HG03103 (cell line): ENCODE measurements around the gene MGAT5B.
"Not testable (repeated sequence)": the region's sequence is repeated elsewhere in the genome, so short reads cannot be mapped to it uniquely, and the experiment has no call there.

Experiments
- ATAC-seq: cut with Tn5 transposase; IDR thresholded peaks from one replicate; pipeline ENCODE4 v1.9.1; 2021; ENCODE audit warnings: low read depth; ENCODE audit not compliant: unreplicated experiment

MGAT5B gene

DNA sequence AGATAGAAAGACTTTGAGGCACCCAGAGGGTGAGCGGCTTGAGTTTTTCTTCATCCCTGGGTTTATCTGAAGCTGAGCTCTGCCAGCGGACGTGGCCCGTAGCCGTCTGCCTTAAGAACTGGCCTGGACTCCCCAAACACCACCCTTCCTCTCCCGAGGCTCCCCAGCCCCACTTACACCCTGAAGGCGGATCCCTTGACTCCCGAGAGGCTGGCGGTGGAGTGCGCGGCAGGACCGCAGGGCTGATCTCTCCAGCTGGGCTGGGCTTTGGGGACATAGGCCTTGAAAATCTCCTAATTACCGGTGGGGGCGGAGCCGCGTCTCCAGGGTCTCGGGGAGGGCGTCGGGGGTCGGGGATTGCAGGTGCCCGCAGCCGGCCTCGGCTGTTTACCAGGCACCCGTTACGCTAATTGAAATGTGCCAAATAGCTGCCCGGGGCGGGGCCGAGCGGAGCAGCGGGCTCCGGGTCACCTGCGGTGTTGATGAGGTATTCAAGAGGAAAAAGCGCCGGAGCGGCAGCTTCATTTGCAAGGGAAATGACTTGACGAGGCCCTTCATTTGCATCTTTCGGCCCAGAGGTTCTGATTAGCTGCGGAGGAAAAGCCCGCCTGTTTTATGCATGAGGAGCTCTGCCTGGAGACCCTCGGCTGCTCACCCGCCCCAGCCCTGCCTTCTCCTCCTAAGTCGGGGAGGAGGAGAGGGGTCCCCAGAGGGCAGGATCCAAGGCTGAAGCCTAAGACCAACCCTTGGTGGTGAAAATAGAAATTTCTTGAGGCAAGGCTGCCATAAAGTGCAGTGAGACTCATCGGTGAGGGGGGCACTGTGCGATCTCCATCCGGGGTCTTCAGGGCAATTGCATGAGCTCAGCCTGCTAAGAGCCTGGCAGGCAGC, 100.7 kb downstream of the MGAT5B start:
- ATAC-seq, result no peak

DNA sequence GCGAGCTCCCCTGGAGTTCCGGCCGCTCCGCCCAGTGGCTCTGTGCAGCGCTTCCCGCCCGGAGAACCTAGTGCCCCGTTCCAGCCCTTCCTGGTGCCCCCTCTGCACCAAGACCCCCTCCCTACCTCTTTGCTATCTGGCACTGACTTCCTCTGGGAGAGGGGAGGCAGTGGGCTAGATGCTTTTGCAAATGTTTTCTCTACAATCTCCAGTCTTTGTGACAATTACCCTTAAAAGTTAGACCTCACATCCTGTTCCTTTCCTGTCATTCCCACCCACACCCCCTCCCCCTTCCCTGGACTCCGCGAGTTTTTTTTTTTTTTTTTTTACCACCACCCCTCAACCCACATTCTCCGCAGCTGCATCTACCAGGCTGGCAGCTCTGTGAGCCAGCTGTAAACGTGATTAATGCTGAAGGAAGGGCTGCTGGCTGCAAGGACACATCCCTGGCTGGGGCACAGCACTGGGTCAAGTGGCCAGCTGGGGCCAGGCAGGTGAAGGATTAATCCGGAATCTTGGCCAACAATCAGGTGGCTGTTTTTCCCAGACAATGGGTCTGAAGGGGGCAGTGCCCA, 101.5 kb downstream of the MGAT5B start:
- no peak for ATAC-seq

DNA sequence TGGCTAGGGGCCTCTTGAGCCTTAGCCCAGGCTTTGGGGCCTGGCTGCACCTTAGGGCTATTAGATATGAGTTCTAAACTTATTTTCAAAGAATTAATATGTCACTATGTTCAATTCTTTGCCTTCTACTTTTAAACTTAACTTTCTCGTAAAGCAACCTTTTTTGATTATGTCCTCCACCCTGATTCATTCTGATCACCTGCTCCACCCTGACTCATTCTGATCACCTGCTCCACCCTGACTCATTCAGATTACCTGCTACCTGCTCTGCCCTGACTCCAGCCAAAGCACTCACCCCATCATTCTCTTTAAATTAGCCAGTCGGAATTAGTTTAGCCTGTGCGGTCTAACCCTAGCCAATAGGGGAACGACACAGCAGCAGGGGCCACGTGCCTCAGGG, 102.0 kb downstream of the MGAT5B start:
- not testable (repeated sequence) for ATAC-seq

DNA sequence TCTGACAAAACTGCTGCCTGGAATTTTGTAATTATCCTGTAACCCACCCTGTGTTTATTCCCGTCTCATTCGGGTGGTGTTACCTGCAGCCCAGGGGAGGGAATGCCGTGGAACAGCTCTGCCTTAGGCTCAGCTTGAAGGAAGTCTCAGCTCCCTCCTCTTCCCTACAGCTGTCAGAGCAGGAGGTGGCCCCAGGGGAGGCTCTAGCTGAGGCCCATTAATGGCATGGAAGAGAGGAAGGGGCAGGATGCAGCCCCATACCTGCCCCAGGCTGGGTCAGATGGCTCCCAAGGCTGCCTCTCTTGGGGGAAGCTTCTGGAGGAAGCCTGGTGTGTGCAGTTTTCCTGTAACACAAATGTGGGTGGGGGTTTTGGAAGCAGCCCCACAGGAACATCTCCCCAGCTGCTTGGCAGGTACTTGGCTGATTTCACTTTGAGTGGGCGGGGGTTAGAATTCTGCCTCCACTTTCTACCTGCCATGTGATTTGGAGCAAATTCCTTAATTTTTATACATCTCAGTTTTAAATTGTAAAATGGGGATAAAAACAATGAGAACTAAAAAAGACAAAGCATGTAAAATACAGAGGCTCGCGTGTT, 103.9 kb downstream of the MGAT5B start:
- no peak for ATAC-seq

DNA sequence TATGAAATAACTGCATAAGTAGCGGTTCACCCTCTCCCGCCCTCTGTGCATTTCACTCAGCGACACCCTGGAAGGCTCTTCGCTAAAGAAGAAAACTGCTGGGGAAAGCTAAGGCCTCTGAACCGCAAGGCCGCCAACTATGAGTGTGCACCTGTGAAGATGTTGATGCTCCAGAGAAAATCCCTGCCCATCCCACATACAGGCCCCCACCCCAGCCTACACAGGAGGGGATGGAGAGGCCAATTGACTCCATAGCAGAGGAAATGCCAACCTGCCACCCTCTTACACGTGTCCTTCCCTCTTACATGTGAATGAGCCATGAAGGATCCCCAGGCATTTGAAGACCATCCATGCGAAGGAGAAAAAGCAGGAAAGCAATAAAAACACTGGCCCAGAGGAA, 104.8 kb downstream of the MGAT5B start:
- ATAC-seq, result no peak

DNA sequence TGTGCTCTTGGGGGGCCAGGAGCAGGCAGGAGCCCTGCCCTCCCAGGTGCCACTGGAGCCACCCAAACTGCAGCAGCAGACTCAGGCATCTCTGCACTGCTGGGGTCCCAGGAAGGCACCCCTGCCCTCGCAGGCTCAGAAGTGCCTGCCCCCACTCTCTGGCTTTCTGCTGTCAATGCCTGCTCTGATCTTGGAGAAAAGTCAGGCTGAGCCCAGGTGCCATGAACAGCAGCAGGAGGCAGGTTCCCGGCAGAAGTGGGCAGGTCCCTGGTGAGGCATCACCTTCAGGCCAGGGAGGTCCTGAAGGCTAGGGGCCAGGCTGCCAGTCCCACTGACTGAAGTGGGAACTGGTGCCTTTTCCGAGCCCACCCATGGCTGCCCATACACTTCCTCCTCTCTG, 106.5 kb downstream of the MGAT5B start:
- no peak for ATAC-seq

DNA sequence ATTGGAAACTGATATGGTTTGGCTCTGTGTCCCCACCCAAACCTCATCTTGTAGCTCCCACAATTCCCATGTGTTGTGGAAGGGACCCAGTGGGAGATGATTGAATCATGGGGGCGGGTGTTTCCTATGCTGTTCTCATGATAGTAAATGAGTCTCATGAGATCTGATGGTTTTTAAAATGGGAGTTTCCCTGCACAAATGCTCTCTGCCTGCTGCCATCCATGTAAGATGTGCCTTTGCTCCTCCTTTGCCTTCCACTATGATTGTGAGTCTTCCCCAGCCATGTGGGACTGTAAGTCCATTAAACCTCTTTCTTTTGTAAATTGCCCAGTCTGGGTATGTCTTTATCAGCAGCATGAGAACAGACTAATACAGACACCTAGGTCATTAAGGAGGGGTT, 109.8 kb downstream of the MGAT5B start:
- not testable (repeated sequence) for ATAC-seq

DNA sequence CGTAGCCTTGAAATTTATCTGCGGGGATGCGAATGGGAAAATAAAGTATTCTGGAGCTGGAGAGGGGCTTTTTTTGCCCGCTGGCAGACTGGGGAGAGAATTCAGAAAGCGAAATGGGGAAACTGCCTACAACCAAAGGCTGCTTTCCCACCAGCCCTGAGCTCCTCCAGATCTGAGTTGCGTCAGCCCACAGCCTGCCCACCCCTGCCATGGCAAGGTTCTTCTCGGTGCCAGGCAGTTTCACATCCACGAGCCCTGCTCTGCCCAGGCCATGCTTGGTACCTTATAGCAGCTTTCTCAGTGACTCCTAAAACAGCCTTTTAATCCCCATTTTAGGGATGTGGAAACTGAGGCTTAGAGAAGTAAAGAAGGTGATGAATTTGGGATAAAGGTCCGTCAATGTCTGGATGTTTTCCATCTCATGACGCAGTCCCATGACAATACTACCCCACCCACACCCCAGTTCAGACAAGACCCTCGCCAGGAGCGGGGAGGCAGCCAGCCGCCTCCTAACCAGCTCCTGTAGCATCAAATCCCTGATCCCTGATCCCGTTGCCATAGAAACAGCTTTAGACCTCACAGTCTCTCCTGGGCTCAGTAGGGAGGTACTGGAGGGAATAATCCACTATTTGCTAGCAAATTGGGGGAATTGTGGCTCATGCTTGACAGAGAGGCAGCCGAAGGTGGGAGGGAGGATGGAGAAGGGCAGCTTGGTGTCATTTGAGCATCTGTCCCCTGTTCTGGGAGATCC, 113.5 kb downstream of the MGAT5B start:
- no peak for ATAC-seq

DNA sequence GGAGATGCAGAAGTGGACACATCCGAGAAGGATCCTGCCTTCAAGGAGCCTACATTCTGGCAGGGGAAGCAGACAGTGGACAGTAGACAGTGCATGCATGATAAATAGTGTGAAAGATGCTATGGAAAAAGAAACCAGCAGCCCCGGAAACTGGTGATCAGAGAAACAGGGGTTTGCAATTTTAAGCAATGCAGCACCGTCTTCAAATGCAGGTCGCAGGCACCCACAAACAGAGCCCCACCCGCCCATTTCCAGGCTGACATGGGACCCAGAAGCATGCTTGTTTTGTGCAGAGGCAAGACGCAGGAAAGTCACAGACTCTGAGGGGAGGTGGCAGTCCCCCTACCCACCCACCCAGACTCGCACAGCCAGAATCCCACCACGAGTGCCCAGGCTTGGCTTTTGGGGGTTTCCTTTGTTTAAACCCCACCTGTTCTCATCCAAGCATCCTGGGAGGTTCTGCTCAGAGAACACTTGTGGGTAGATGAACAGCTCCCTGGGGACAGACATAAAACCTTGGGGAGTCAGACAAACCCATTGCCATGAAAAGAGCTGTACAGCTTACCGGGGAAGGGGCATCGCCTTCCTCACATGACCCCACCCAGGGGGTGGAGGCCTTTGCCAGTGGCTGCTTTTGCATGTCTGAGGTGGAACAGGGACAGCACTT, 114.3 kb downstream of the MGAT5B start:
- no peak for ATAC-seq

DNA sequence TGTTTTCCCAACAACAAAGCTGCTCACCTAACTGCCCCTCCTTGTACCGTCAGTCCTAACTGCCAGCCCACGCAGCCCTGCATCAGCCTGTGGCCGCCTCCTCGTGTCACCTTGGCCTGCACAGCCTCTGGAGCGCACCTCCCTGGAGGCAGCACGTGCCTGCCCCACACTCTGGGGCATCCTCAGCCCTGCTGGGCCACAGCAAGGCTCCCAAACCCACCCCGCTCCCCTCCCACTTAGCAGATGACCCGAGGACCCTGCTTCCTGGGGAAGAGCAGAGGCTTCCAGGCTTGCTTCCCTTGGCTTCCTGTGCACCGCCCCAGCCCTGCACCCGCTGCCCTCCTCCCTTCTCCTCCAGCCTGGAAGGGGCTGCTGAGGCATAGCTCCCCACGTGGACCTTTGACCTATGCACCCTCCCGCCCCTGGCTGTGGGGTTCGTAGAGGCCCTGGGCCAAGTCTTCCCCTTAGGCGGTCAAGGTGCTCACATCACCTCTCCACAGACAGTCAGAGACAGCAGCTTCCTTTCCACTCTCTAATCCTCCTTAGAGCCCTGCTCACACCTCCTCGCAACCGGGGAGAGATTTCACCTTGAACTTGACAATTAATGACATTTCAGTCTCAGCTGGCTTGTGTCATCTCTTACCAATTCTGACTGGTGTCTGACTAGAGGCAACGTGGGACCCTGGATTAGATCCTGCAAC, 115.0 kb downstream of the MGAT5B start:
- ATAC-seq, result no peak

DNA sequence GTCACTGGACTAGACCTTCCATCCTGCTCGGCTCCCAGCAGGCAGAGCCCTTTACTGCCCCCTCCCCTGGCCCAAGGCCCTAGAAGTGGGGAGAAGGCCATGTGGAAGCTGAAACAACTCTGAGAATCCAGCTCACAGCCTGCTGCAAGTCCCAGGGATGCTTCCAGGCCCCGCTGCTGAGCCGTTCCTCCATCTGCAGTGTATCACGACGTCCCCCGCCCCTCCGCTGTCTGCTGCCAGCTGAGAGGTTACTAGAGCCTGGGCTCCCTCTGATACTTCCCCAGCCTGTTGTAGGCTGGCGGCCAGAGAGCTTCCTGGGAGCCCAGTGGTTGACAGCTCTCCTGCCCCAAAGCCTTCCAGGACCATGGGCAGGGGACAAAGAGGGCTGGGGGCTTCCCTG, 118.2 kb downstream of the MGAT5B start:
- ATAC-seq, result no peak

DNA sequence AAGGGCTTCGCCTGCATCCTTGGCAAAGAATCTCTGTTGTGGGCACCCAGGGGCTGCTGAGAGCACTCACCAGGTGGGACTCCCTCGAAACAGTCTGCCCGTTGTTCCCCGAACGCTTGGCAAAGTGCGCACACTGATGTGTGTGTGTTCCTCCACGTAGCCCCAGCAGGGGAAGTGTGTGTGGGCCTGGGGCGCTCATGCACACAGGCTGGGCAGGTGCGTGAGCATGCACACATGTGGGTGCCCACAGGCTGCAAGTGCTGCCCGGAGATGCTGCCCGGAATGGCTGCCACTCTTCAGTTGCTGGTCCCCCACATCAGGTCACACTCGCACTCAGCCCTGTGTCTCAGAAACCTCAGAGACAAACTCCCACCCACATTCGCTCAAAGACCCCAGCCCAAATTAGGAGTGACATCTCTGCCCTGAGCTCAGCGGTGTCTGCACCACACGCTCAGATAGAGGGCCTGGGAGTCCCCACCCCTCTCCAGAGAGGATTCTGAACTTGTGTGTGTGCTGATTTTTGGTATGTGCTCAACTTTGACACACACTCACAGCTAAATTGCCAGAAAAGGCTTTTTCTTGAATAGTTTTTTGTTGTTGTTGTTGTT, 119.4 kb downstream of the MGAT5B start:
- ATAC-seq, result no peak

DNA sequence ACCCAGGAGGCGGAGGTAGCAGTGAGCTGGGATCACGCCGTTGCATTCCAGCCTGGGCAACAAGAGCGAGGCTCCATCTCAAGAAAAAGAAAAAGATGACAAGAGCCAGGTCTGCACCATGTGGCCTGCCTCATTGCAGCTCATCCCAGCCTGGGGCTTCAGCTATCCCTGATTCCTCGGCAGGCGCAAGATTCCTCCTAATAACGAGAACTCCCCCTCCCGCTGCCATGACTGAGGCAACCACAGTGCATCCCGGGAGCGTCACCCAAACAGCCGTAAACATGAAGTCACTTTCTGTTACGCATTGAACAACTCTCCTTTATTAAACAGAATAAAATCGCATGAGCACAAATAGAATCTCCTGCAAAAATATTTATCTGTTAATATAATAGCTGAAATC, 120.6 kb downstream of the MGAT5B start:
- no peak for ATAC-seq

DNA sequence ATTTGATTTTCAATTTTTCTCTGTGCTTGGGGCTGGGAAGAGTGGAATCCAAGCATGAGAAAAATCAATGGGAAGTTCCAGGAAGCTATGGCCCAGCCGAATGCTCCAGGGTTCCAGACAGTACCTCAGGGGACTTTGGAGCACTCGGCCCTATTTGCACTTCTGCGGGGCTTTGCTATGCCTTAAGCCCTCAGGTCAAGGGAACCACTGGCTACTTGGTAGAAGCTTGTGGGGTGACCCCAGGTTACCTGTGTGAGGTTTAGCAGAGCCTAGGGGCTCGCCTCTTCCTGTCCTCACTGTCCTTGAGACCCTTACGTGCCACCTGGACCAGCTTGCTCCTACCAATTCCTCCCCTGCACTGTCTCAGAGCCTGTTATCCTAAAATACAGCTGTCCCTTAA, 121.3 kb downstream of the MGAT5B start:
- ATAC-seq, result no peak

DNA sequence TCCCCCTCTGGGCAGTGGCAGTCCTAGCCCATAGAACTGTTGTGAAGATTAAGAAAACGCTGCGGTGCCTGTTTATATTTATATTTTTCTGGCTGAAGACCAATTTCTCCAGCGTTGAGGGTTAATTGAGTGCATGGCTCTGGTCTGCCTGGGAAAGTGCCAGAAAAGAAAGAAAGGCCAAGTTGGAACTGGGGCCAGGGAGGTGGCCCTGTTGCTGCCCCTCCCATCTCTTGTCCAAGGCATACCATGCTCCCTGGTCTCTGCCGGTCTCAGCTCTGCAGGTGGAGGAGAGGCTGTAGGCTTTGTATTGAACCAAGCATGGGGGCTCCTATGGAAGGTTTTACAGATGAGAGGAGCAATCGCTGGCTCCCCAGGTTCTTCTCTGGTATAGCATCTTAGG, 124.7 kb downstream of the MGAT5B start:
- no peak for ATAC-seq

DNA sequence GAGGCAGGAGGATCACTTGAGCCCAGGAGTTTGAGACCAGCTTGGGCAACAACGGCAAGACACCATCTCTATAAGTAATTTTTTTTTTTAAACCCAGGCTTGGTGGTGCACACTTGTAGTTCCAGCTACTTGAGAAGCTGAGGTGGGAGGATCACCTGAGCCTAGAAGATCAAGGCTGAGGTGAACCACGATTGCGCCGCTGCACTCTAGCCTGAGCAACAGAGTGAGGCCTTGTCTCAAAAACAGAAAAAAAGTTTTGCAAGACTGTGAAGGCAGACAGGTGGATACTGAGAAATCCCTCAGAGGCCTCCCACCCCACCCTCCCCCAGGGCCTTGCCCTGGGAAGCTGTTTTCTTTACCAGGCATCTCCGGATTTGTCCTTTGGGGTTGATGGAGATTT, 125.4 kb downstream of the MGAT5B start:
- ATAC-seq, result no peak

DNA sequence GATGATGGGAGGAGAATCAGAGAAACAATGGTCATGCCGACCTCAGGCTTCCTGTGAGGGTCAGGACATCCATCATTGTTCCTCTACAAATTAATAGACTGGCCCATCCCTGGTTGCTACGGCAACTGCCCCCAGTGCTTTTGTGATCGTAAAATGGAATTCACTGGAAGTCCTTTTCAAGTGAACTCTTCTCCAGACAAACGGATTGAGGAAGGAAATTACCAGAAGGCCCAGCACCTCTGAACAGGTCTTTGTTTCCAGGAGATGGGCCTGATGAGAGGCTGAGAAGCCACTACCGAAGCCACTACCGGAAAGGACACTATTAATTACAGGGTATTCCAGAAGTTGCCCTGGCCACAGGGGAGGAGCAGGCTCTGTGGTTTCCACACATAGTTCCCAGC, 126.0 kb downstream of the MGAT5B start:
- ATAC-seq, result no peak

DNA sequence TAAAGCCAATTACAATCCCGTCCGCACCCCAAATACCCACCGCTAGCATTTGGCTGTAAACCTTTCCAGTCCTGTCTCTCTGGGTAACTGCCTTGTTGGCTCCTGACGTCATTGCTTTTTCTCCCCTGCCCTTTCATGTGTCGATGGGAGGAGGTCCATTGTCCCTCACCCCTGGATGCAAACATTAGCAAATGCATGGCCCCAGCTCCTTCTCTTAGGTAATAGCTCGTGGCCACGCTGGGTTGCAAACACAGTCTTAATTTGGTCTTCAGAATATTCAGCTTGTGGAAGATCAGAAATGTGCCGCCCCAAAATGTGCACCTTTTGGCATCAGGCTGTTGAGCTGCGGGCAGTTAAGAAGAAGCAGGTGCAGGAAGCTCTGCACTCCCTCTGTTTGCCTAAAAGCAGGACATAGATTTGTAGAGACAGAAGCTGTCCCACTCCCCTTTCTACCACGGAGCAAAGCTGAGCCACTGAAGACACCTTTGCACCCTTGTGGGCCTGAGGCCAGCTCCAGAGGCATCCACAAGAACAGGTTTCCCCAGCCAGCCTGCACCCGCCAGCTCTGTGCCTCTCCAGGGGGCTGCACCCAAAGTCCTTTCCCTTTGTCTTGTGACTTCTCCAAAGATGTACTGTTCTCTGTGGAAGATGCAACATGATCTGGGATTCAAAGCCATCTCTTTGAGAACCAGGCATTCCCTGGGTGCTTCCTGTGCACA, 127.3 kb downstream of the MGAT5B start:
- ATAC-seq, result no peak
